HUDEP-2 (cell line): ENCODE data around the gene GBX1.

Experiments
- DNase-seq, 76 experiments: peaks; one replicate each; lab custom pipeline; 2025; ENCODE audit not compliant: unreplicated experiment in 76 of 76; lab: John Stamatoyannopoulos, UW

The GBX1 gene

DNA sequence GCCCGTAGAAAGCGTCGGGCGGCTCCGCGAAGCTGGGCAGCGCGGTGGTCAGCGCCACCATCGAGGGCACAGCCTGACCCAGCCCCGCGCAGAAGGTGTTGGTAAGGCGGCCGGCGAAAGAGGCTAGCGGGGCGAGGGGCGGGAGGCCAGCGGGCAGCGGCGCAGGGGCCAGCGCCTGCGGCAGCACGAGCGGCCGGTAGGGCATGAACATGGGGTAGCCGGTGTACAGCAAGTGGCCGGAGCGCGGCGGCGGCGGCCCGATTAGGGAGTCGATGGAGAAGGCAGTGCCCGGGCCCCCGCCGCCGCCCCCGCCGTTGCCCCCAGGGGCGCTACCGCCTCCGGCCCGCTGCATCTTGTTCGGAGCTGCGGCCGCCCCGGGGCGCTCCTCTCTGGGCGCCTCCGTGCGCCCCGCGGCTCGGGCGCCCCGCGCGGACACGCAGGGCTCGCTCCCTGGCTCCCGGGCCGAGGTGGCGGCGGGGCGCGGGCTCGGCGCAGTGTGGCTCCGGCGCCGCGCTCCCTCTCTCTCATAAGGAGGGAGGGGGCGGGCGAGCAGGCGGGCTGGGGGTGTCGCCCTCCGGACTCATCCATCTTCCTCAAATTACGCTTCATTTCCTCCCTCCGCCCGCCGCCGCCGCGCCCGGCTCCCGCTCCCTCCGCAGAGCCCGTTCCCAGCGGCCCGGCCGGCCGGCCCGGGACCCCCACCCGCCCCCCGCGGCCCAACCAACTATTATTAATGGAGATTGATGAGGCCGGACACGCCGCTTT lies at the start of gene GBX1:
Gene GBX1, minus strand, starts transcription at position 498 of the 765 bp plus-strand sequence. Its CDS starts 146 bp downstream, at position 352.
- DNase-seq = no peak

DNA sequence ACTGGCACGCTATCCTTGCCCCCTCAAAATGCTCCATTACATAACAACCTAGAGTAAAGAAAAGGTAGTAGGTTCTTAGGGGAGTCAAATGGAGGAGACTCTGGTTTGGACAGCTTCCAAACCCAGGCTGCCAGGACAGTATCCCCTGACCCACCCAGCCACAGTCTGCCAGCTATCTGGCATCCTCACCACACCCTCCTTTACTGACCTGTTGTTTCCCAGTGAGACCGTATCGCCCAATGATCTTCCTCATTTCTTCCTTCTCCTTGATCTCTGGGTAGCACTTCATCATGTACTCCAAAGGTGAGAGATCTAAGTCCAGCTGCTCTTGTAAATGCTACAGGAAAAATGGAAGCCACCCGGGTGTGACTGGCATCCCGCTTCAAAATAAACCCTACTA lies 47.9 kb upstream of the GBX1 start:
- DNase-seq = no peak

DNA sequence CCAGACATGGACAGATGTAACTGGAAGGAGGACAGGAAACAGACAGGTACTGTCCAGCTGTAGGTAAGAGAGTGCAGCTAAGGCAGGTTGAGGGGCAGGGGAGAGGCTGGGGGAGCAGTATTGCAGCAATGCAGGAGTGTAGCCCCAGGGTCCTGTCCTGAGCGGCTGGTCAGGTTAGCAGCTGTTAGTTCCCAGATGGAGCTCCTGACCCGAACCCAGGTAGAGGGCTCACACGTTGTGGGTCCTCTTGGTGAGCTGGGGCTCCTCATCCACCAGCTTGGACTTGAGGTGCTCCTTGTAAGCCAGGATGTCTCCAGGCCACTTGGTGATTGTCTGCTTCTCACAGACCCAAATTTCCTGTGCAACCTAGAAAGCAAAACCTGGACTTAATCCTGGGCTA lies 46.3 kb upstream of the GBX1 start:
- no peak for DNase-seq

DNA sequence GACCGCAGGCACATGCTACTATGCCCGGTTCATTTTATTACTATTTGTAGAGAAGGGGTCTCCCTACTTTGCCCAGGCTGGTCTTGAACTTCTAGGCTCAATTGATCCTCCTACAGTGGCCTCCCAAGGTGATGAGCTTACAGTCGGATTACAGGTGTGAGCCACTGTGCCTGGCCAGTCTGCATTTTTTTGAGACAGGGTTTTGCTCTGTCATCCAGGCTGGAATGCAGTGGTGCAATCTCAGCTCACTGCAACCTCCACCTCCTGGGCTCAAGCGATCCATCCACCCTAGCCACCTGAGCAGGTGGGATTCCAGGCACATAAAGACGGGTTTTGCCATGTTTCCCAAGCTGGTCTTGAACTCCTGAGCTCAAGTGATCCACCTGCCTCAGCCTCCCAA lies 45.1 kb upstream of the GBX1 start:
- no peak for DNase-seq

DNA sequence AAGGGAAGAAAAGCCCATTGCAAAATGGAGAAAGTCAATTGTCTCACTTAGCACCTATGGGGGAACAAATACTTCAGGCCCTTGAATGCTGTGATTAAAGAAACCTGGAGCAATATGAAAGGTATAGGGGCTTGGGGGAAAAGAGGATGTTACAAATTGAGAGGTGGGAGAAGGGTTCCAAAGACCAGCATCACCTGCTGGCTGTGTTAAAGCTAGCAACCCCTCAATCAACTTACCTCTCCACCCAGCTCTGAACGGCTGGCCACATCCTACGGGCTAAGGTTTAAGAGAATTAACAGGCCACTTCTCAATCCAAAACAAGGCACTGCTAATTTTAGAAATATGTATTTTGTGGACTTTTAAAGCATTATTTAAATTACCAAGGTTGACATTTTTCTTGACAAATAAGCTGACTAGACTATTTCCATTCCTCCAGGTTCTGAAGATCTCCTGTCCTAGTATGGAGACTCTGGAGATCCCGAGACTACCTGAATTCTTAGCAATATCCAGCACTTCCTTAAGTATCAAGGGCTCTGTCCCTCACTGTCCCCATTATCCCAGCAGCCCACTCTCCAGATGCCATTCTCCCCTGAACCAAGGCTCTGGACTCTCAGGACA lies 43.8 kb upstream of the GBX1 start:
- no peak for DNase-seq

DNA sequence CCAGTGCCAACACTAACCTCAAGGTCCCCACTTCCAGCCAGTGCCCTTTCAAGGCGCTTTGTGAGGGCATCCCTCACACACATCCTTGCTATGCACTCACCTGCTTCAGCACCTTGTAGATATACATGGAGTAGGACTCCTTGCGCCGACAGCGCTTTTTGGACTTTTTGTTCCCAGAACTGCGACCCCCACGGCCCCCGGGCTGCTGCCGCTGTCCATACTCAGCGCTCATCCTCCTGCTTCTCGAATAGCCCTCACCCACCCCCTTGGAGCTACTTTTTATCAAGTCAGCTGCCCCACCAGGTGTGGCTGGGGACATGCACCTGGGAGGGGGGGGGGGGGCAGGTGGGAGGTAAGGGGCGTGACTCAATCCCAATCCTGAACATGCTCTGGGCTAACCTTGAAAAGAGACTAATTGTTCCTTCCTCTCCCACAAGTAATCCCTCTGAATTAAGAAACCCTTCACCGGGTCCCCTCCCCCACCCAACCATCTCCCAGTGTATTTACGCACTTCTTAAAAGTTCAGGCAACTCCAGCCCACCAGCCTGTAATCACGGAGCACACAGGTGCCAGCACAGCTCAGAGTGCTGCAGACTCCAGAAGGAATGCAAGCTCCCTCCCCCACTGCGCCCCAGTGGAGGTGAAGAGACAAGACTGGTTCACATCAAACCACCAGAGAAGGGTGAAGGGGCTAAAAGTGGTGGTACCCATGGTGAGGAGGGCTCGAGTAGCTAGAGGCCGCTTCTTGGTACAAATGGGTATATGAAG lies 42.8 kb upstream of the GBX1 start, which contains the start of gene H2BK1:
Gene H2BK1, minus strand, starts transcription at position 402 of the 768 bp plus-strand sequence. Its CDS starts 170 bp downstream, at position 232.
- no peak for DNase-seq

DNA sequence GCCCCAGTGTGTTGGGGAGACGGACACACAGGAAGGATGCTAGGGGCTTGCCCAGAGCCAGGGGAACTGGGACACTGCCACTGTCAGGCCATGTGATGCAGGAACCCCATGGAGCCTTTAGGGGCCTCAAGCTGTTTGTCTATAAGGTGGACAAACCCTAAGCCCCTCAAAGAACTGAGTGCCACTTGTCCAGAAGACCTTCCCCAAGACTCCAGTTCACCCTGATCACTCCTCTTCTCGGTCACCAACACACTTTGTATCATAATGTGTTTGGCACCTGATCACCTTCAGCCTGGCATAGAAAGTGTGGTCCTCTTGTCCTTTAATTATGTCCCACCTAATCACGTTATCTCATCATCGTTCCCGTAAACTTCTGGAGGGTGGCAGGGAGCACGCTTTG lies 42.1 kb upstream of the GBX1 start:
- no peak for DNase-seq

DNA sequence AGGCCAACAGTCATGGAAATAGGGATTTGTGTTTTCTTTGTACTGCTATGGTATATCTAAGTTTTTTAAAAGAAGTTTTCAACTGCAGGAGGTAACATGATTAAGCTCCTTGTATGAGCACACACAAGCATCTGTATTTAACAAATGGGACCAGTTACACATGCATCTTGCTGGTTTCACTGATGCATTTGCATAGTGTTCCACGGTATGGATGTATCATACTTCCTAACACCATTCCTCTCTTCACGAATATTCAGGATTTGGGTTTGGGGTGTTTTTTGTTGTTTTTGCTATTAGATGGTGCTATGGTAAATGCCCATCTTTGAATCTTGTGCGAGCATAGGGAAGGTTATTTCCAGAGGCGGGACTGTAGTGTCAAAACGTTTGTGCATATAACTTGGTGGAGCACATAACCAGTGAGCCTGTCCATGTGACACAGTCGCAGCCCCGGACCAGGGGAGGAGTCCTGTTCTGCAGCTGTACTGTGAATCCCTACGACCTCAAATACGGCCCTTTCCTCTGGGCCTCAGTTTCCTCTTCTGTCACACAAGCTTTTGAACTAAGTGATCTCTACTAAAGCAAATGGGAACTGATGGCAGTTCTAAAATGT lies 40.9 kb upstream of the GBX1 start:
- no peak for DNase-seq

DNA sequence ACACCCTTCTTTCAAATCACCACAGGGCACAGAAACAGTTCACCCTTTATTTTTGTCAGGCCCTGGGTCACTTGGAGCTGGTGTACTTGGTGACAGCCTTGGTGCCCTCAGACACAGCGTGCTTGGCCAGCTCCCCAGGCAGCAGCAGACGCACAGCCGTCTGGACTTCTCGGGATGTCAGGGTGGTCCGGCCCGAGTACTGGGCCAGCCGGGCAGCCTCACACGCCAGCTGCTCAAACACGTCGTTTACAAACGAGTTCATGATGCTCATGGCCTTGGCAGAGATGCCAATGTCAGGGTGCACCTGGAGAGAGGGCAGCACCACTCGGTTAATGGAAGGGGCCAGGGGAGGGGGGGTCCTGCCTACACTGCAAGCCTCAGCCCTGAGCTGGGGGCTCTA lies 40.3 kb upstream of the GBX1 start:
- no peak for DNase-seq

DNA sequence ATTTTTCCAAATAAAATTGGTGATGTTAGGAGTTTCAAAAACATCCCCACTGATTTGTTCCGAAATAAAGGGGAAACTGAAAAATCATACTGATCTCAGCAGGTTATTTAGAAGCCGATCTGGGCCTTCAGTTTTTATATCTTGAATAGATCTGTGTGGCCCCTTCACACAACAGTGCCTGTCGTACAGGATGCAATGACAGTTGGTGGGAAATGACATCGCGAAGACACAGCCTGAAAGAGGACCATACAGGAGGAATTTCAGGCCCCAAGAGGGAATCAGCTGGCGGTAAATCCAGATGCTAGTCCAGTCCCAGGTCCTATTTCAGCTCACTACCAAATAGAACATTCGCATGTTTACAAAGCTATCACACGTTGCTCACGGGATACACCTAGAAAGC lies 39.8 kb upstream of the GBX1 start:
- no peak for DNase-seq

DNA sequence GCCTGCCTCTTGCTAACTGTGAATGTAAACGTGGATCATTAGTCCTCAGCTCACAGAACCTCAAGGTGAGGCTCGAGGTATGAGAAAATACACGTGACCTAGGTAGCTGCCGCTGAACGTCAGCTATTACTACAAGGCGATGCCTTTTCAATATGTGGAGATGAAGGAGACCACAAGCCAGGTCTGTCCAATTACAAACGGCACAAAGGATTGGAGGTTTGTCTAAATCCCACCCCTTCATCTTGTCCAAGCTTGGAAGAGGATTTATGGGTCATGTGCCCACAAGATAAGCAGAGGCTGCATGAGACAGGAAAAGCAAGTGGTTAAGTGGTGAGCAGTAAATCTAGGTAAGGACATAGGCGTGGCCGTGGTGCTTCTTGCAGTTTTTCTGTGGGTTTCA lies 39.4 kb upstream of the GBX1 start:
- DNase-seq = no peak

DNA sequence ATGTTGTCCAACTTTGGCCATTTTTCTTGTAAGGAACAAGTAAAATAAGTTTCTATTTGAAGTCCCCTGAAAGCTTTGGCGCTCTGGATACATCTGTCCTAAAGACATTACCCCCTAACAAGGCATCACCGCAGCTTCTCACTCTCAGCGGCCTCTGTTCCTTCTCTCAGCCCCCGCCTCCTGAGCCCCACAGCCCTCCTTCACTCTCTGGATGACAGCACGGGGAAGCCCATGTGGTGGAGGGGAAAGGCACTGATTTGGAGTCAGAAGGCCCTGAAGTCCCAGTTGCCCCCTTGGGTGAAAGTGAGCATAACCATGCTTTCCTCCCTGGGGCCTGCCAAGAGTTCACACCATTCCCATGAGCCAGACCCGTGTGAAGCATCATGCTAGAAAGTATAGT lies 38.2 kb upstream of the GBX1 start:
- no peak for DNase-seq

DNA sequence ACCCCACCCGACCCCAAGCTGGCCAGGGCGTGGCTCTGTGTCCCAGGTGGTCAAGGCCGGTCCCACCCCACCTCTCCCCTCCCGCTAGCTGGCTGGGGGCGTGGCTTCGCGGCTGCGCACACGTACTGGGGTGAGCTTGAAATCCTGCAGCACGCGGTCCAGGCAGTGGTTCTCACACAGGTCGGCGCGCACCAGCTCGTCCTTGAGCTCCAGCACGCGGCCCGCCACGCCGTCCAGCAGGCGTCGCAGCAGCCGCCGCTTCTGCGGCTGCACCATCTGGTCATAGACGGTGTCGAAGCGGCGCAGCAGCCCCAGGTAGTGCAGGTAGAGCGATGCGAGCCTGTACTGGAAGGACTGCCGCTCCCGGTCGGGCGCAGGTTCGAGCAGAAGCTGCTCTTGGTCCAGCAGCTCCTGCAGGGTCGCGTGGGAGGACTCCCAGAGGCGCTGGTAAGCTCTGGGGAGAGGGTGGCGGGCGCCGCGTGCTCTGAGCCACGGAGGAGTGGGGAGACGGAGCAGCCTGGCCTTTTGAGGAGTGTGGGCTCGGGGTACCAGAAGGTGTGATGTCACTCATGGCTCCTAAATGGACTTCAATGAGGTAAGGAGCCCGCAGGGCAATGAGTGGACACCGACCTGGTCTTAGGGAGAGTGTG lies 37.0 kb upstream of the GBX1 start:
- DNase-seq = no peak

DNA sequence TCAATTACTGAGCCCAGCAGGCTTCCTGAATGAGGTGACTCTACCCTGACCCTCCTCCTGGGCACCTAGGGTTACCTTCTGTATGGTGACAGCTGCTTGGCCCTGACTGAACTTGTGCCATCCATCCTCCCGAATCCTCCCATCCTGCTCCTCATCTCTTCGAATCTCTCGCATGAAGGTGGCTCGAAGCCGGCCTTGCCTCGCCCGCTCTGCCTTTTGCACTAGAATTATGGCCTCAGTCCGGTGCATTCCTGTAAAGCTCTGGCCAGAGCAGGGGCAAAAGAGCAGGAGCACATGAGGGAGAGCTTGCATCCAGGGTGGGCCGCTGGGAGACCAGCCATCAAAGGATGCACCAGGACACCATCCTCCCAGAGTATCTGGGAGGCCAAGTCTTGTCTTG lies 35.3 kb upstream of the GBX1 start:
- no peak for DNase-seq

DNA sequence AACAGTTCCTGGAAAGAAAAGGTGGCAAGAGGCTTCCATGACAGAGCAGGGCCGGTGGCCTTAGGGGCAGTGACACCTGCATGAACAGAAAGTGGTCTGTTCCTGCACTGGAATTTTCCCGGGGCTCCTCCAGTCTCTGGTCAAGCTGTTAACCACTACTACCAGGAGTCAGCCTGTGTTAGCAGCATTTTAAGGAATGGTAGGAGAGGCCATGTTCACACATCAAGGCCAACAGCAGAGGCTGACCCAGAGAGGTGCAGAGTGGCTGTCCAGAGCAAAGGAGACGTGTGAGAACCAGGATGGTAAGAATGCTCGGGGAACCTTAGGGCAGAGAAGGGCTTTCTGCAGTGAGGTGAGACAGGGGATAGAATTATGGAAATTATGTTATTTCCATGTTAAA lies 34.3 kb upstream of the GBX1 start:
- DNase-seq = no peak

DNA sequence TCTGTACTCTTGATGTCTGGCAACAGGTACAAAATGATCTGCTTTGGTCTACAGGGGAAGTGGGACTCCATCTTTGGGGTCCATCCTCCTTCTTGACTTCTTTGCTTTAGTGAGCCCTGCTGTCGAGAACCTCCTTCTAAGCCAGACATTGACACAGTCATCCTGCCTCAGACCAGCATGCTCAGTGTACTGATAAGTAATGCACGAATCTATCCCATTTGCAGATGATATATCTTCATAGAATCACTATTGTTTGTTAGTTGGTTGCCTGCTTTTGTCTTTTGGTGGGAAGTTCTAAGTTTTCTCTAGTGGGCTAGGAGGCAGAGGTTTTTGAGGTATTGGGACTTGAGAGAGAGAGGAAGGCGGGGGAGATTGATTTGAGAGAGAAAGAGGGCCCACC lies 33.9 kb upstream of the GBX1 start:
- DNase-seq = no peak

DNA sequence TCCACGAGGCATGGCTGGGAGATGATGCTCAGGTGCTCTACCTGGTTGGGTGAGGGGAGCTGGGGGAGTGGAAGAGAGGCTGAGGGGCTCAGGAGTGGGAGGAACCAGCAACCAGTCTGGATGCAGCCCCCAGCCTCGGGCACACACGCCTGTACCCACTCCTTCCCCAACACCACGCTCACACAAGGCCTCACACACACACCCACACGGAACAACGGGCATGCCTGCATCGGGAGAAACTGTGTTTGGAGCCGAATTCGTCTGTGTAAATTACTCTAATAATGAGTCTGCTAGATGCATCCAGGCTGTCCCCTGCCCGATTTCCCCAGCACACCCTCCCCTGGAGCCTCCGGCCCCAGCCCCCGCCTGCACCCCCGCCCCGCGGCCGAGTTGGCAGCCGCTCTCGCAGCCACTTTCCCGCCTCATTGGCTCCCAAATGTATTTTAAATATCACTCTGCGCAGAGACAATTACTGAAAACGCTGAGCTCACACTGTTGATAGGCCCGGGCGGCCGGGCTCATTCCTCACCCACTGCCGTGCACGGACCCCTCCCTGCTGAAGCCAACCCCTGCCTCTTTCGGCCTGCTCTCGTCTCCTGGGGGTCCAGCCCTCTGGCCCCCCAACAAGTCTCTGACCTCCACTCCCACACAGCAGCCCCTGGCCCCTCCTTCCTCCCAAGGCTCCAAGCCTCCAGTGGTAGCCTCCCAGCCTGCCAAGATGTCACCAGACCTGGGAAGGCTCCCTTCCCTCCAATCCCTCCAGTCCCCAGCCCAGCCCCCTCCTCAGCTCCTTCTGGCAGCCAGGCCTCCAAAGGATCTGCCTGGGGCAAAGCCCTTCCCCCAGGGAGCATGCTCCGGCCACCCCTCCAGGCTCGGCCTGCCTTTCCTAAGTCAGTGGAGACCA lies 31.7 kb upstream of the GBX1 start:
- no peak for DNase-seq

DNA sequence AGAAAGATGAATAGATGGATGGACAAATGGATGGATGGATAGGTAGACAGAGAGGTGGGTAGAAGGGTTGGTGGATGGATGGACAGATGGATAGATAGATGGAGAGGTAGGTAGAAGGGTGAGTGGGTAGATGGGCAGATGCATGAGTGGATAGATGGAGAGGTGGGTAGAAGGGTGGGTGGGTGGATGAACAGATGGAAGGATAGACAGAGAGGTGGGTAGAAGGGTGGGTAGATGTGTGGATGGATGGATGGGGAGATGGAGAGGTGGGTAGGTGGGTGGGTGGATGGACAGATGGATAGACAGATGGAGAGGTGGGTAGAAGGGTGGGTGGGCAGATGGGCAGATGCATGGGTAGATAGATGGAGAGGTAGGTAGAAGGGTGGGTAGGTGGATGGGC lies 30.4 kb upstream of the GBX1 start:
- DNase-seq = no peak

DNA sequence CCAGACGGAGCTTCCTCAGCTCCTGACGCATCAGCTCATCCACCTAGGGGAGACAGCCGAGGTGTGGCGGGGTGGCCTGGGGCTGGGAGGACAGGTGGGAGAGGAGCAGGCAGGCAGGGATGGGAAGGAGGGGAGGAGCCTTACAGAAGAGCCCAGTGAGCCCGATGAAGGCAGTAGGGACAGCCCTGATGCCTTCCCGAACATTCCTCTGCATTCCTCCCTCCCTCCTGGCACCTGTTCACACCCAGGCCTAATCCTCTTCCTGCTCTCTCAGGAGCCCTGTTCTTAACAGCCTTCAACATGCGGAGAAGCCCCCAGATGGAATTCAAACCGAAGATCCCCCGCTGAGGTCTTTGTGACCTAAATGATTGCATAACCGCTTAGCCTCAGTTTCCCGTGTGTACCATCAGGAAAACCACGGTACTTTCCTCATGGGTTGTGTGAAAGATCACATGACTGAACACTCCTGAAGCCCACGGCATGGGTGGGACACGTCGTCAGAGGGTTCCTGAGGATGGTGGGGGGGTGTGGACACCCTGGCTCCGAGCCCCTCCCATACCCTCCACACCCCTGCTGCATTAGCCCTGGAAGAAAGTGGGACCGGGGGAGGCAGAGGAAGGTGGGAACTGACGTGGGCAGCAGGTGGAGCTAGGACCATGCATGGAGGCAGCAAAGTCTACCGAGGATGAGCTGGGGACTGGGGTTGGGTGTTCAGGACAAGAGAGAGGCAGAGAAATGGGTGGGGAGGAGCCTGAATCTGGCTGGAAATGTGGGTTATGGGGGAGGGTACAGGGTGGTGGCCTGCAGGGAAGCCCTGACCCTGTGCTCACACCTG lies 28.3 kb upstream of the GBX1 start:
- DNase-seq = no peak
